Measurements from ENCODE around the gene KLHL29. TPM values are rescaled to one million over a fixed set of nuclear protein-coding genes. Genes with fewer than 3 reads are reported as not detected.

Gene KLHL29
- total RNA-seq, 6 experiments from 2014 or later: 1.2 to 10.2 (median 6.4) TPM

- DNase-seq (no peak), ATAC-seq (no peak)
- no peaks in the 10 kb centered on the region for H3K36me3 ChIP-seq
- H3K27ac ChIP-seq: no peak overlapping the region
- H3K9me3 ChIP-seq: no peaks in the 10 kb centered on the region
- 82% methylated on average over 6 of the region's 7 CpGs for WGBS (ENCODE audit: insufficient coverage, low coverage, low lambda C conversion rate, missing lambda C conversion rate)
- H3K27me3 ChIP-seq: no peaks in the 10 kb centered on the region
- no peak overlapping the region for H3K4me3 ChIP-seq
- TF ChIP-seq POLR2A (IDR thresholded peaks at IDR 0.05): no peak
- TF ChIP-seq CTCF (IDR thresholded peaks at IDR 0.05): no peak
- intact Hi-C loops (cut with DNase I): no loop called here
- no peaks in the 10 kb centered on the region for H3K4me1 ChIP-seq
These were observed 282.0 kb downstream of the KLHL29 start for GRCh38 chr2:23666980-23667357.

- Histone ChIP-seq H3K4me1 (no peaks in the 10 kb centered on the region), H3K9me3 (no peaks in the 10 kb centered on the region), H3K36me3 (no peaks in the 10 kb centered on the region), H3K27ac (no peak overlapping the region), H3K4me3 (no peak overlapping the region), H3K27me3 (no peaks in the 10 kb centered on the region)
- intact Hi-C loops (cut with DNase I): no loop called here
- DNase-seq (no peak), ATAC-seq (no peak)
- TF ChIP-seq CTCF (IDR thresholded peaks at IDR 0.05): no peak
- no peak for TF ChIP-seq POLR2A (IDR thresholded peaks at IDR 0.05)
- no CpG with 5 or more reads among the region's 12 CpGs for WGBS (ENCODE audit: insufficient coverage, low coverage, low lambda C conversion rate, missing lambda C conversion rate)
These were observed 283.9 kb downstream of the KLHL29 start for GRCh38 chr2:23668756-23669304.

- WGBS (ENCODE audit: insufficient coverage, low coverage, low lambda C conversion rate, missing lambda C conversion rate): 83% methylated on average over 1 of the region's 22 CpGs
- DNase-seq: no peak
These were observed 284.6 kb downstream of the KLHL29 start for GRCh38 chr2:23669413-23670244.

GRCh38 chr2:23670245-23670592 lies 285.2 kb downstream of the KLHL29 start:
- no peaks in the 10 kb centered on the region for H3K9me3 ChIP-seq
- TF ChIP-seq POLR2A (IDR thresholded peaks at IDR 0.05) (no peak), CTCF (IDR thresholded peaks at IDR 0.05) (no peak)
- intact Hi-C loops (cut with DNase I): no loop called here
- H3K36me3 ChIP-seq: no peaks in the 10 kb centered on the region
- no peaks in the 10 kb centered on the region for H3K27me3 ChIP-seq
- no peak overlapping the region for H3K27ac ChIP-seq
- no peaks in the 10 kb centered on the region for H3K4me1 ChIP-seq
- no peak overlapping the region for H3K4me3 ChIP-seq
- DNase-seq: no peak
- ATAC-seq: no peak
- 83% methylated on average over 1 of the region's 11 CpGs for WGBS (ENCODE audit: insufficient coverage, low coverage, low lambda C conversion rate, missing lambda C conversion rate)

More at GRCh38 chr2:23669413-23670244, 284.6 kb downstream of the KLHL29 start:
- no peaks in the 10 kb centered on the region for H3K4me1 ChIP-seq
- intact Hi-C loops (cut with DNase I): no loop called here
- no peaks in the 10 kb centered on the region for H3K27me3 ChIP-seq
- H3K9me3 ChIP-seq: no peaks in the 10 kb centered on the region
- ATAC-seq: peak in 1 of 4 donors; percentile 25
- H3K36me3 ChIP-seq: no peaks in the 10 kb centered on the region
- TF ChIP-seq CTCF (IDR thresholded peaks at IDR 0.05) (no peak), POLR2A (IDR thresholded peaks at IDR 0.05) (no peak)
- no peak overlapping the region for H3K4me3 ChIP-seq
- H3K27ac ChIP-seq: no peak overlapping the region
